ENCODE data around the gene NEB.
A peak's percentile ranks its signal among the peaks of the same experiment; 100 is the strongest.
"Not testable (repeated sequence)": the region's sequence is repeated elsewhere in the genome, so short reads cannot be mapped to it uniquely, and the experiment has no call there.

Gene NEB

GRCh38 chr2:151650456-151650855, 83.8 kb downstream of the NEB start:
- no peak for DNase-seq (ENCODE audit: low read depth in 2 of 2)

DNA sequence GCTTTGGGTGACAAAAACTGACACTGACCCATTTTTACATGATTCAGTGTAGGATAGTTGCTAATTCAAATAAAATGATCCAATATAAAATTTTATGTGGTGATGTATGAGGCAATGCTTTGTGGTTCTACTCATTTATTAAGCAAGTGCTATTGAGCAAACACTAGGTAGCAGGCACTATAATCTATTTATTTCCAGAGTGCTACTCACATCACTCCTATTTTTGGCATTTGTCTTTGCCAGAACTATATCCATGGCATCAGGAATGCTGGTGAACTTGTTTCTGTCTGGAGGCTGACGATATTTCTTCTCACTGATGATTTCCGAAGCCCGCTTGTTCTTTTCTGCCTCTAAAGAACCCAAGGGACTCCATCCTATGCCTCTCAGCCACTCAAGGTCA, 84.3 kb downstream of the NEB start:
- DNase-seq (ENCODE audit: low read depth in 2 of 2): no peak

DNA sequence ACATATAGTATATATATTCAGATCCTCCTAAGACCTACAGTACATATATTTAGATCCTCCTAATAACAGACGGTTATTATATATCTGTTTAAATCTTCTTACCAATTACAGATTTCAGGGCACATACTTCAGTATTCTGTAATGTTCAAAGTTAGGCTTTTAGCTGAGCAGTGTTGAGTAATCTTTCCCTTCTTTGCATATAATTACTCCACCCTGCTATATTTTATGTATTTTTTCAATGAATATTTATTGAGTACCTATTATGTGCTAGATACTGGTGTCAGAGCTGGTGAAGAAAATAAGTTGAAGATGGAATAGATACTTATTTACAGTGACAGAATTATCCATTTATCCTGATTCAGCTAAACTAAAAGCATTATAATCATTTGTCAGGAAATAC, 84.9 kb downstream of the NEB start:
- no peak for DNase-seq (ENCODE audit: low read depth in 2 of 2)

GRCh38 chr2:151646512-151646911, 87.8 kb downstream of the NEB start:
- DNase-seq (ENCODE audit: low read depth in 2 of 2): not testable (repeated sequence)

GRCh38 chr2:151644580-151644979, 89.7 kb downstream of the NEB start:
- no peak for DNase-seq (ENCODE audit: low read depth in 2 of 2)

DNA sequence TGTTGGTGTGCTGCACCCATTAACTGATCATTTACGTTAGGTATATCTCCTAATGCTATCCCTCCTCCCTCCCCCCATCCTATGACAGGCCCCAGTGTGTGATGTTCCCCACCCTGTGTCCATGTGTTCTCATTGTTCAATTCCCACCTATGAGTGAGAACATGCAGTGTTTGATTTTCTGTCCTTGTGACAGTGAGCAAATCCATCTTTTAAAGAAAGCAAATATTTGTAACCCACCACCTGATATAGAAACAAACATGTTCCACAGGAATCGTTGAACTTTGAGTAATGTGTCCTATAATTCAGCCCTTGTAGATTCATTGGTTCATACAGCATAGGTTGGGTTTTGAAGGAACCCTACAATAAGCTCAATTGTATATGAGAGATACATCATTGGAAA, 92.4 kb downstream of the NEB start:
- DNase-seq (ENCODE audit: low read depth in 2 of 2): not testable (repeated sequence)

- no peak for DNase-seq (ENCODE audit: low read depth in 2 of 2)
Observed at GRCh38 chr2:151640087-151640486, 94.2 kb downstream of the NEB start.

GRCh38 chr2:151638990-151639389, 95.3 kb downstream of the NEB start:
- DNase-seq (ENCODE audit: low read depth in 2 of 2): no peak

DNA sequence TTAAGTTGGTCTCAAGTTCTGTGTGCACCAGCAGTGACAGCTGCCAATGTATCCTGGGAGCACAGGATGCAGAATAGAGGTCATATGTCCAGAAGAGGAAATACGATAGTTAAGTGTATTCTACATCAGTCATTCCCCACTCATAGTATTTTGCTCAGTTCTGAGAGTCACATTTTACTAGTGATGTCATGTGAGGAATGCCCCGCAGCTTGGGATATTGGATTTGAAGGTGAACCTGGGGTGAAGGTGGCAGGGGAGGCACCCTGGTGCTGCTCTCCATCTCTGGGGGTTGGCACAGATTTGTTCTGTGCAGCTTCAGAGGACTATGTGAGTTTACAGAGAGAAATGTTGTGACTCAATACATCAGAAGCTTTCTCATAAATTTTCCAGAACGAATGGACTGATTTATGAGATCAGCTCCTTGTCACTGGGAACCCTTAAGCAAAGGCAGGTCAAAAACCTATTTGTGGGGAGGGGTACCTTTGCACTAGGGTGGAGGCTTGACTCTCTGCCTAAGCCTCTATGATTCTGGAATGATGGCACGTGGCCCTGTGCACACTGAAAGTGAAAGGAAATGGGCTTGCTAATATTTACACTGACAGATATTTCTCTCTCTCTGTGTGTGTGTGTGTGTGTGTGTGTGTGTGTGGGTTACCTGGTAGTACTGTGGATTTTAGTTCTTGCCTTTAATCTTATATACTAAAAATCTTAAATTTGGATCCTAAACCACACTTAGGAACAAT, 95.9 kb downstream of the NEB start:
- peak in 1 of 2 experiments; percentile 10 for DNase-seq (ENCODE audit: low read depth in 2 of 2)

DNA sequence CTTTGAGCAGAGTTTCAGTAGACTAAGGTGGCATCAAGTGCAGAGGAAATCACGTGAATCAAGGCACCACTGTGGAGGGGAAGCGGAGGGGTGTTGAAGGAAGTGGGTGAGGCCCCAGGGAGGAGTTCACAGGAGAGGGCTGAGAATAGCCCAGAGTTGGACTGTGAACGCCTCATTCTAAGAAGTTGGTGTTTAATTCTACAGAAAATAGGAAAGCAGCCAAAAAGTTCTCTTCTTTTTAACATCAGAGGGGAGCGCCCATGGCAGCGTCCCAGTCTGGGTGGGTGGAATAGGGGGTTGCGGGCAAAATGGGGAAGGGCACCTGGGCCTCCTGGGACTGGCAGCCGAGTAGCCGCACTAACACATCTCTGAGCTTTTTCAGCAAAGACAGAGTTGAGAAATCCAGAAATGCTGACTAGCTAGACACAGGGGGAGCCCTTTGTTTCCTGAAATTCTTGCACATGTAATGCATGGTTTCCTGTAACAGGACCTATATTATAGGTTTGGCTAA, 97.0 kb downstream of the NEB start:
- peak in 1 of 2 experiments; percentile 18 for DNase-seq (ENCODE audit: low read depth in 2 of 2)

- no peak for DNase-seq (ENCODE audit: low read depth in 2 of 2)
Observed at GRCh38 chr2:151634736-151635467, 99.4 kb downstream of the NEB start.

DNA sequence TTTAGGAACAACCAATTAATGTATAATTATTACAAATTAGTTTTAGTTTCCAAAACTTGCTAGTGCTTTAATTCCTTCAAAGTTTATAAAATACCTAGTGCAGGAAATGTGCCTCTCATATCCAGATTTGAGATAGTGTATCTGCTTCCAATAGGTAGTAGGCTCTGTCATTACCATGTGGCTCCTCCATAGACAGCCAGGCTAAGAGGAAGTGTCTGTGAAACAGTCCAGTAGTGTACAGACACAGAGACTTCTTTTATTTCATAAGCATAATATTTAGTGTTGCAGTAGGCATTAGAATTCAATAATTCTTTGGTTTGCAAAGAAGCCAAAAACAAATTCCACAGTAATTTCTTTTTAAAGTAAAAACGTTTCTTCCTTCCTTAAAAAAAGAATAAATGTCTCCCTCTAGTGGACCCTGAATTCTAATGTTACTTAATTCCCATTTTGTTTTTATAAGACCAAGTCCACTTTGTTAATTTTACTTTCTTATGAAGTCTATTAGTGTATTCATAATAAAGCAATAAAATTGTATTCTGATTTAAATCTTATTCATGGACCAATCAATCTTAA, 101.2 kb downstream of the NEB start:
- no peak for DNase-seq (ENCODE audit: low read depth in 2 of 2)

GRCh38 chr2:151630372-151630771, 103.9 kb downstream of the NEB start:
- DNase-seq (ENCODE audit: low read depth in 2 of 2): no peak

DNA sequence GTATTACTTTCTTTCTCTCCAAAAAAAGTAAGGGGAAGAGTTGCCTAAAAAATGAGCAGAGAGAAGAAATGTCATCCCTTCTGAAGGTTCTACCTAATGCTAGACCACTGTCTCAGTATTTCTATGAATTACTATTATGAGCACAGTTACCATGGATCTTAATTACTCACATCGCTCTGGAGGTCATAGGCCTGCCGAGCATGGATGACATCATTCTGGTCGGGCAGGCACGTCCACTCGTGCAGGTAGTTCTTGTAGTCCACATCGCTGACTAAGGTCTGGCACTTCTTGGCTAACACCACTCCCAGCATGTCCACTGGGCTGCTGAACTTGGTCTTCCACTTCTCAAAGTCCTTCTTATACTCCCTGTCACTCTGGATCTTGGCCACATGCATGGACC, 106.9 kb downstream of the NEB start:
- no peak for DNase-seq (ENCODE audit: low read depth in 2 of 2)

GRCh38 chr2:151624271-151624670, 110.0 kb downstream of the NEB start:
- DNase-seq (ENCODE audit: low read depth in 2 of 2): no peak

GRCh38 chr2:151623631-151624030, 110.6 kb downstream of the NEB start:
- no peak for DNase-seq (ENCODE audit: low read depth in 2 of 2)

- no peak for DNase-seq (ENCODE audit: low read depth in 2 of 2)
Observed at GRCh38 chr2:151620761-151621160, 113.5 kb downstream of the NEB start.

GRCh38 chr2:151619337-151619989, 114.8 kb downstream of the NEB start:
- DNase-seq (ENCODE audit: low read depth in 2 of 2): no peak

DNA sequence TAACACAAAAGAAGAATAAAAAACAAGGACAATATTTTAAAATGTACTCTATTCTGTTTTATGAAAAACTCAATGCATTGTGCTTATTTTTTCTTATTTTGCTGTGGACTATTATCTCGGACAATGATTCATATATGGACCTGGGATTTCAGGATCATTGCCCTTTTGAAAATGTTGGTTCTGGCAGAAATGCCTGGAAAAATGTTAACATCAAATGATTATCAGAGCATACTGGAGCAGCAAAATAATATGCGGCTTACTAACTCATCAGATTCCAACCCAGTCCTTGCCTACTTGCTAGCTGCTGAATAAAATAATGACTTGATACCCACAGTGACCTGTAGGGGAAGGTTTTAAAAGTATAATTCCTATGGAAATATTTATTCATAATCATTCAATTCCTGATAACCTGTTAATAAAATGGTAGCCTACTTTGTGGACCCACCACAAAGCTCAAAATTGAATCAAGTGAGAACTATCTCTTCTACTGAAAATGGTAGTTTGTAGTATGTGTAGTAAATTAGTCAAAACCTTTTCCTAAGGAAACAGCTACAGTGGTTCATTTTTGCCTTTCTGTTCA, 117.4 kb downstream of the NEB start:
- DNase-seq (ENCODE audit: low read depth in 2 of 2): no peak

GRCh38 chr2:151614606-151615306, 119.5 kb downstream of the NEB start:
- no peak for DNase-seq (ENCODE audit: low read depth in 2 of 2)

DNA sequence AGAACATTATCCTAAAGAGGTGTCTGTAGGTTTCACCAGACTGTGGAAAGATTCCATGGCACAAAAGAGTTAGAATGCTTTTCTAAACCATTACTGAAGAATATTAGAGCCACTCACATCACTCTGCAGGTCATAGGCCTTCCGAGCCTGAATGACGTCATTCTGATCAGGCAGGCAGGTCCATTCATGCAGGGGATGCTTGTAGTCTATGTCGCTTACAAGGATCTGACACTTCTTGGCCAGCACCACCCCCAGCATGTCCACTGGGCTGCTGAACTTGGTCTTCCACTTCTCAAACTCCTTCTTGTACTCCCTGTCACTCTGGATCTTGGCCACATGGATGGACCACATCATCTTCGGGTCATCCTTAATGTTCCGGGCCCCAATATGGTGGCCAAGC, 120.1 kb downstream of the NEB start:
- DNase-seq (ENCODE audit: low read depth in 2 of 2): no peak
